GM18502 (cell line): ENCODE data around the gene COQ9.
"Not testable (repeated sequence)": the region's sequence is repeated elsewhere in the genome, so short reads cannot be mapped to it uniquely, and the experiment has no call there.

ENCODE experiments used
- ATAC-seq: cut with Tn5 transposase; IDR thresholded peaks from one replicate; pipeline ENCODE4 v1.9.1; 2021; ENCODE audit warnings: mild to moderate bottlenecking; ENCODE audit not compliant: unreplicated experiment, poor library complexity

COQ9 gene

DNA sequence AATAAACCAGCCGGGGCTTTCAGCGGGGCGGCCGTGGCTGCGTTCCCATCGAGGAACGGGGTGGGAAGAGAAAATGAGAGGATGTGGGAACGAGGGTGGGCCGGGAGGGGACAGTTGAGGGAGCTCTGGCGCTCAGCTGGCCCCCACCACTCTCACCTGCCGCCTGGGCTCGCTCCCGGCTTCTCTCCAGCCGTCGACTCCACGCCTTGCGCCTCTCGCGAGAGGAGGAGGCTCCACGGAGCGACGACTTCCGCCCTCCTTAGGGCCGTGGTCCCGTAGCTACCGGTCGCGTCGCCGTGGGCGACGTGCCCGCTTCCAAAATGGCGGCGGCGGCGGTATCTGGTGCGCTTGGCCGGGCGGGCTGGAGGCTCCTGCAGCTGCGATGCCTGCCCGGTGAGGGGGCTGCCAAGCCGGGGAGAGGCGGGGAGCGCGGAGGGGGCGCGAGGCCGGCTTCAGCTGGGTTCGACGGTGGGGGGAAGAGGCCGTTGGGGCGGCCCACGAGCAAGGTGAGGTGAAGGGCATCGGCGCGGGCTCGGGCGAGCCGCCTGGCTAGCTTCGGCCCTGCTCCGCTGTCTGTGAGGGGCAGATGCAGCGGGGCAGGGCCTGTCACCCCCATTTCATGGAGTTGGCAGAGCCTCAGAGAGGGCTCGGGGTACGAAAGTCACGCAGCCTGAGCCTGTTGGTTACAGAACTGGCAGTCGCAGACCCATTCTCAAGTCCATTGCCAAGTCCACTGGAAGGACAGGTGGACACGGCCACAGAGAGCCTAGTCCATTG, at the start of gene COQ9, which contains the start of gene CIAPIN1:
Gene COQ9 (plus strand): TSS at position 294 of the 777 bp plus-strand sequence. CDS start 27 bp downstream, at position 321.
Gene CIAPIN1 (minus strand): TSS at position 200 of the 777 bp plus-strand sequence. CDS start 6,457 bp downstream, outside the sequence.
- peak; percentile 96 for ATAC-seq

DNA sequence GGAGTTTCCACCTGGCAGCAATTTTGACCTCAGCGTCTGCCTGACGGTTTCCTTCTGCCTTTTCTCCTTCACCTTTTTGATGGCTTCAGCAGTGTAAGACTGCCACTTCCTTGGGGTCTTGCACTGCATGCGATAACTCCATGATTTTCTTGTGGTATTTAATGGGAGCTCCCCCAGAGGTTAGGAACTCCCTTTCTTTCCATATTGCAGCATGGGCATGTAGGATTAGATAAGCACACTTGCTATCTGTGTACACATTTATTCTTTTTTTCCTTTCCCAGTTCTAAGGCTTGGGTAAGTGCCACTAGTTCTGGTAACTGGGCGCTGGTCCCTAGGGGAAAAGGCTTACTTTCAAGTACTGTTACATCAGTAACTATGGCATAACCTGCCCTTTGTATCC, 49.8 kb upstream of the COQ9 start:
- not testable (repeated sequence) for ATAC-seq

DNA sequence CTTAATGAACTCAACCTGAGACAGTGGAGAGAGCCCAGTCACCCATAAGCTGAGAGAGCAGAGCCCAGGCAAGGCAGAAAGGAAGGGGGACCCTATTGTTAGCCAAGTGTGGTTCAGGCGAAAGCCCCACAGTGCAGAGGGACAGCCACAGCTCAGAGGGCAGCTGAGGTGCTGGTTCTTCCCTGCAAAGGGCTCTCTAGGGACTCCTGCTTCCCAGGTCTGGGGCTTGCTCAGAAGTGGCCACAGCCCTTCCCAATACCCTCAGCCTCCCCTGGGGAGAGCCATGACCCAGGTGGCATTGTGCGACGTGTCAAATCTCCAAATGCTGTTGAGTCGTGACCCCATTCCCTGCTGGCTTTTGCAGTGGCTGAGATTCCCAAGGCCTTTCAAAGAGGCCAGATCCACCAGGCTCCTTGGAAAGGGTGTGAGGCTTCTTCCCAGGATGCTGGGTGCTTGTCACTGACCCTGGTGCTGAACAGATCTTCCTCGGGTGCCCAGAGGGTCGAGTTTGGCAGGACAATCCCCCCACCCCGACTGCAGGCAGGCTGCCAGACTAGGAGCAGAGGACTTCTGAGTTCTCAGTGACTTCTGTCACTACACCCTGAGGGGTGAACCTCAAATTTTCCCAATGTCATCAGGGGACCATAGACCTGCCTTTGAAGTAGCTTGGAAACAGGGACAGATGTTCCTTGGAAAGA, 45.2 kb upstream of the COQ9 start:
- no peak for ATAC-seq

GRCh38 chr16:57403965-57404817, 43.1 kb upstream of the COQ9 start, which contains the start of gene CCL17:
Gene CCL17, plus strand, starts transcription at chr16:57404767. Its CDS starts 9,166 bp downstream, at chr16:57413933.
- ATAC-seq, result no peak

DNA sequence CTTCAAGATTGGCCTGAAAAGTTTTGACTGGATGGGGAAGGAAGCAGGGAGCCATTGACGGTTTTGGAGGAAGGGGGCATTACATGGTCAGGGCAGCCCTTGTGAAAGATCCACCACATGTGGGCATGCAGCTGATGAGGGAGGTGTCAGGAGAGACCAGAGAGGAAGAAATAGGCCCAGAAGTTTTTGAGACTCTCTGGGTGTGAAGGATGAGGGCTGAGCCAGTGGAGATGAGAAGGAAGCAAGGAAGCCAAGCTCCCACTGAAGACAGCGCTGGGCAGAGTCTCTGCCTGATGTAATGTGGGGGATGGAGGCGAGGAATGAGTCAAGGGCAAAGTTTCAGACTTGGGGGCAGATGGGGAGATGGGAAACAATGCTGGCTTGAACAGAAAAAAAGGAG, 42.2 kb upstream of the COQ9 start:
- ATAC-seq, result no peak

DNA sequence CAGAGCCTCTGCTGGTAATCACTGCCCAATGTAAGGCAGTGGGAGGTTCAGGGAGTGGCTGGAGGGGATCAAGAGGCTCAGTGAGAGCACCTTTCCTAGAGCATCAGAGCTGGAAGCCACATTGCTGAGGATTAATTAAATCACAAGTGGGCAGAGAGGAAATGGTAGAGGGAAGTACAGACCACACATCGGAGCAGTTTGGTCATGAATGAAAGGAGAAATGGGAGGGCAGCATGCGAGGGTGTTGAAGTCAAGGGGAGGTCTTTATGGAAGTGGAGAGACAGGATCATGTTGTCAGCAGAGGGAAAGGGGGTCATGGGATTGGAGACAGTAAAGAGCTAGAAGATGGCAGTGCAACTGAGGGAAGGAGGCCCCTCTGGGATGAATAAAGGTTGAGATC, 40.4 kb upstream of the COQ9 start:
- ATAC-seq, result no peak

DNA sequence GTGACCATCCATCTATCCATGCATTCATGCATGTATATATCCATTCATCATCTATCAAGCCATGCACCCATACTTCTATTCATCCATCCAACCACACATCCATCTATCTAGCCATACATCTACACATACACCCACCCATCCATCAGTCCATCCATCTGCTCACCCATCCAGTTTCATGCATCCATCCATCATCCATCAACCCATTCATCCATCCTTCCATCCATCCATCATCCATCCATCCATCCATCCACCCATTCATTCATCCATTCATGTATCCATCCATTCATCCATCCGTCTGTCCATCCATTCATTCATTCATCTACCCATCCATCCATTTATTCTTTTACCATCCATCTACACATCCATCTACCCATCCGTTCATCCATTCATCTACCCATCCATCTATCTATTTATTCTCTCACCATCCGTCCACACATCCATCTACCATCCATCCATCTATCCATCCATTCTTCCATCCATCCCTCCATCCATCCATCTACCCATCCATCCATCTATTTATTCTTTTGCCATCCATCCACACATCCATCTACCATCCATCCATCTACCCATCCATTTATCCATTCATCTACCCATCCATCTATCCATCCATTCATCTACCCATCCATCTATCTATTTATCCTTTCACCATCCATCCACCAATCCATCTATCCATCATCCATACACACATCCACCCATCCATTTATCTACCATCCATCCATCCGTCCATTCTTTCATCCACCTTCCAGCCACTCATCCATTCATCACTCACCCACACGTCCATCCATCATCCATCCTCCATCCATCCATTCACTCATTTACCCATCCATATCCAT, 39.5 kb upstream of the COQ9 start:
- ATAC-seq, result no peak

- no peak for ATAC-seq
Observed at GRCh38 chr16:57409065-57409464, 38.2 kb upstream of the COQ9 start.

GRCh38 chr16:57409870-57410587, 37.2 kb upstream of the COQ9 start:
- ATAC-seq, result no peak

GRCh38 chr16:57411362-57411976, 35.8 kb upstream of the COQ9 start:
- ATAC-seq, result no peak

- no peak for ATAC-seq
Observed at GRCh38 chr16:57412584-57412983, 34.7 kb upstream of the COQ9 start.

- peak; percentile 69 for ATAC-seq
Observed at GRCh38 chr16:57413301-57413730, 34.0 kb upstream of the COQ9 start.

DNA sequence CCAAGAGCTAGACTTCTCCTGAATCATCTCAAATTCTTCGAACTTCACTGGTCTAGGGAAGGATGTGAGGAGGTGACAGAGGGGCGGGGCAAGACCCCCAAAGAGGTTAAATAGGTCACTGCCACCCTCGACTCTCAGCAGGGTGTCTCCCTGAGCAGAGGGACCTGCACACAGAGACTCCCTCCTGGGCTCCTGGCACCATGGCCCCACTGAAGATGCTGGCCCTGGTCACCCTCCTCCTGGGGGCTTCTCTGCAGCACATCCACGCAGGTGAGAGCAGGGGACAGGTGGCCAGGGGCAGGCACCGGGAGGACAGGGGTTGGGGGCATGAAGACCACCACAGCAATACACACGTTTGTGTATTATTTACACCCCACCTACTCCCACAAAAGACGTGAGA, 33.5 kb upstream of the COQ9 start:
- ATAC-seq, result no peak

DNA sequence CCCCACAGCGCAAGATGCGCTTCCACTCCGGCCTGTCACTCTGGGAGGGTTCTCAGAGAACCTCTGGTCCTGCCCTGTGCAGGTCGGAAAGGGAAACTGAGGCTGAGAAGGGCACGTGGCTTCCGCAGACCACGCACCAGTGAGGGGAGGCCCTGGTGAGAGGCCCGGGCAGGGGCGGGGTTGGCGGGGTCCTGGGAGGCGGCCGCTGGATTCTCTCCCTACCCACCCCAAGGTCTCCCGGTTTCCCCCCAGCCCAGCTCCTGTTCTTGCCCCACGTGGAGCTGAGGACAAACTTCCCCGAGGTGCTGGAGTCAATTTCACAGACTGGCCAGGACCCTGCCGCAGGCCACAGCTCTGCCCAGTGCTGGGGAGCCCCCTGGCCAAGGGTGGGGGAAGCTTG, 31.2 kb upstream of the COQ9 start:
- ATAC-seq, result no peak

DNA sequence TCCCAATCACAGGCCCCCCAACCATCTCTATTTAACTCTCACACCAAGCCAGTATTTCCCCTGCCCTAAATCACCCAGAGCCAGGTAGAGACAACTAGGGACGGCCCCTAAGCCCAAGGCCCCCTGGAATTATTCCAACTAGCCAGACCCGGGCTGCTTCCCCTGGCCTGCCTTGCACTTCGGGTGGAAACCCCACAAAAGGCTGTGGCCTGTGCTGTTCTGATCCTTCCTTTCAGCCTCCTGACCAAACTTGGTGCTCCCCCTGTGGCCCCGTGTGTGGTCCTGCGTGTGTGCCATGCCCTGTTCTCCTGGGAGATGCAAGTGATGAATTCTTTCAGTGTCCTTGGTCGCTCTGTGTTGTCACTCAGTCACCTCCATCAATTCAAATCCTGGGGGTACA, 27.8 kb upstream of the COQ9 start:
- no peak for ATAC-seq

- no peak for ATAC-seq
Observed at GRCh38 chr16:57422026-57422944, 25.0 kb upstream of the COQ9 start.

DNA sequence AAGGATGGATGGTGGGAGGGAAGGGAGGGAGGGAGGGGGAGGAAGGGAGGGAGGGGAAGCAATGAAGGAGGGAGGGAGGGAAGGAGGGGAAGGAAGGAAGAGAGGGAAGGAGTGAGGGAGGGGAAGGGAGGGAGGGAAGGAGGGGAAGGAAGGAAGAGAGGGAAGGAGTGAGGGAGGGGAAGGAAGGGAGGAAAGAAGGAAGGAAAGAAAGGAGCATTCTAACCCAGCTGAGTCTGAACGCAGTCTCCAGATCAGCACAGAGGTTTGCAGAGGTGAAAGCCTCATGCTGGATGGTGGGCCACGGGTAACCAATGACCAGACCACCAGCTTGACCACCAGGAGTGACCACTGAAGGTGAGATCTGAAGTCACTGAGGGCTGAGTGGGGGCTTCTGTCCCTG, 24.1 kb upstream of the COQ9 start:
- ATAC-seq, result no peak

DNA sequence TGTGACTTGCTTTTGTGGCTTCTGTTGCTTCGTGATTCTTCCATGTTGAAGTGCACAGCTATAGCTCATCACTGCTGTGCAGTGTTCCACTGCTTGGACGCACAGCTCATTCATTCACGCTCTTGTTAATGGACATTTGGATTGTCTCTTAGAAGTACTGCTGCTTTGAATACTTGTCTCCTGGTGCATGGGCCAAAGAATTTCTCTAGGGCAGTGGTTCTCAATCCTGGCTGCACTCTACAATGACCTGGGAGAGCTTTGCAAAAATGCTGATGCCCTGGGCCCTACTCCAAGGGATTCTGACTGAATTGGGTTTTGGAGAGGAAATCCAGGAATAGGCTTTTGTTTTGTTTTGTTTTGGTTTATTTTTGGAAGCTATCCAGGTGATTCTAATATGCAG, 22.7 kb upstream of the COQ9 start:
- ATAC-seq, result no peak
